CD4-positive, alpha-beta T cell (primary cell): ENCODE measurements around the gene SEC24A. TPM values are rescaled to one million over a fixed set of nuclear protein-coding genes. Genes with fewer than 3 reads are reported as not detected.
"Not testable (repeated sequence)": the region's sequence is repeated elsewhere in the genome, so short reads cannot be mapped to it uniquely, and the experiment has no call there.

ENCODE experiments used
- ATAC-seq: fragments of 200-7000 bp; cut with Tn5 transposase; one replicate; pipeline ENCODE4 v1.10.0; 2022; ENCODE audit warnings: mild to moderate bottlenecking; ENCODE audit not compliant: poor library complexity
- CTCF ChIA-PET: fragments of 350-600 bp; sonication (Branson Sonifier 250); formaldehyde crosslinking; loops from one replicate; lab custom pipeline; 2021; ENCODE audit warnings: antibody characterized with exemption, inconsistent platforms; lab: Charles Lee
- POLR2A ChIA-PET: fragments of 350-600 bp; sonication (Branson Sonifier 250); formaldehyde crosslinking; loops from one replicate; lab custom pipeline; 2021; ENCODE audit warnings: antibody characterized with exemption, inconsistent platforms; lab: Charles Lee
- DNase-seq, 14 experiments: peaks; one replicate each; pipeline ENCODE4 v3.0.0-alpha.2; 2013 to 2020; ENCODE audit warnings: mixed read lengths in 2 of 14
- H3K27ac ChIP-seq, 2 donors: one replicate each; pipeline versions ENCODE4 v1.5.1 to v1.7.0; 2013; ENCODE audit warnings: low read length in 2 of 2, low read depth in 1 of 2, mild to moderate bottlenecking in 1 of 2
- H3K27me3 ChIP-seq, 2 experiments: 1 replicate in 1 of 2; 2 replicates in 1 of 2; pipeline versions ENCODE4 v1.6.1 to v1.7.0; 2013; ENCODE audit warnings: low read length in 2 of 2, control low read depth in 1 of 2, mild to moderate bottlenecking in 1 of 2, moderate library complexity in 1 of 2; ENCODE audit not compliant: insufficient read depth in 2 of 2, control insufficient read depth in 1 of 2
- H3K36me3 ChIP-seq: one replicate; pipeline ENCODE4 v1.6.1; 2013; ENCODE audit warnings: low read length, control low read depth; ENCODE audit not compliant: insufficient read depth
- H3K4me1 ChIP-seq: one replicate; pipeline ENCODE4 v1.6.1; 2013; ENCODE audit warnings: low read length, control low read depth; ENCODE audit not compliant: insufficient read depth
- H3K4me3 ChIP-seq: one replicate; pipeline ENCODE4 v1.5.1; 2013; ENCODE audit warnings: mild to moderate bottlenecking, low read length, moderate library complexity
- H3K9me3 ChIP-seq, 2 experiments: 1 replicate in 1 of 2; 2 replicates in 1 of 2; pipeline versions ENCODE4 v1.6.1 to v1.7.0; 2013; ENCODE audit warnings: low read length in 2 of 2, mild to moderate bottlenecking in 2 of 2, control low read depth in 1 of 2, moderate library complexity in 1 of 2; ENCODE audit not compliant: control insufficient read depth in 1 of 2, insufficient read depth in 1 of 2
- H3K27ac Mint-ChIP-seq: one replicate; pipeline ENCODE4 v1.8.0; 2020; ENCODE audit warnings: mixed read lengths
- H3K27me3 Mint-ChIP-seq: one replicate; pipeline ENCODE4 v1.8.0; 2021; ENCODE audit warnings: mixed read lengths
- H3K36me3 Mint-ChIP-seq: one replicate; pipeline ENCODE4 v1.8.0; 2021; ENCODE audit warnings: low read depth, mixed read lengths
- H3K4me1 Mint-ChIP-seq: one replicate; pipeline ENCODE4 v1.8.0; 2021; ENCODE audit warnings: low read depth, mixed read lengths
- H3K4me3 Mint-ChIP-seq: one replicate; pipeline ENCODE4 v1.8.0; 2020; ENCODE audit warnings: mild to moderate bottlenecking, mixed read lengths
- H3K9me3 Mint-ChIP-seq: one replicate; pipeline ENCODE4 v1.8.0; 2020; ENCODE audit warnings: mixed read lengths
- intact Hi-C, 2 experiments: fragments of 100-400 bp; cut with DNase I in 1 of 2; cut with micrococcal nuclease in 1 of 2; formaldehyde crosslinking; loops; one replicate each; pipeline versions ENCODE4 v1.15.1 to v1.9.0; 2023 to 2025; cut with DNase I, micrococcal nuclease
- polyA plus RNA-seq, 2 donors: library from polyadenylated mRNA; unstranded; fragments of 120-200 nt; gene quantifications; one replicate each; pipeline ENCODE4 v1.2.1, GENCODE V29; 2013
- total RNA-seq, 174 experiments: library from RNA in 2 of 174; stranded (reverse) in 2 of 174; gene quantifications; one replicate each; pipeline ENCODE4 v1.2.3 and lab custom pipeline; 2021 to 2026
- TF ChIP-seq, protein P1 (sequence below): fragments of 200-600 bp; IDR thresholded peaks from one replicate; pipeline ENCODE4 v1.8.0; 2022; ENCODE audit warnings: antibody characterized with exemption, mild to moderate bottlenecking

The SEC24A gene
- total RNA-seq (10 to 100 TPM; 11.7 to 12.3 TPM), total RNA-seq (lab: John Stamatoyannopoulos, UW) (26.3 to 177 (median 59.1) reads per million in 172 experiments)
- polyA plus RNA-seq (2013, experiment 1 of 2) = 10.8 TPM
- 14.4 TPM for polyA plus RNA-seq (2013, experiment 2 of 2)

DNA sequence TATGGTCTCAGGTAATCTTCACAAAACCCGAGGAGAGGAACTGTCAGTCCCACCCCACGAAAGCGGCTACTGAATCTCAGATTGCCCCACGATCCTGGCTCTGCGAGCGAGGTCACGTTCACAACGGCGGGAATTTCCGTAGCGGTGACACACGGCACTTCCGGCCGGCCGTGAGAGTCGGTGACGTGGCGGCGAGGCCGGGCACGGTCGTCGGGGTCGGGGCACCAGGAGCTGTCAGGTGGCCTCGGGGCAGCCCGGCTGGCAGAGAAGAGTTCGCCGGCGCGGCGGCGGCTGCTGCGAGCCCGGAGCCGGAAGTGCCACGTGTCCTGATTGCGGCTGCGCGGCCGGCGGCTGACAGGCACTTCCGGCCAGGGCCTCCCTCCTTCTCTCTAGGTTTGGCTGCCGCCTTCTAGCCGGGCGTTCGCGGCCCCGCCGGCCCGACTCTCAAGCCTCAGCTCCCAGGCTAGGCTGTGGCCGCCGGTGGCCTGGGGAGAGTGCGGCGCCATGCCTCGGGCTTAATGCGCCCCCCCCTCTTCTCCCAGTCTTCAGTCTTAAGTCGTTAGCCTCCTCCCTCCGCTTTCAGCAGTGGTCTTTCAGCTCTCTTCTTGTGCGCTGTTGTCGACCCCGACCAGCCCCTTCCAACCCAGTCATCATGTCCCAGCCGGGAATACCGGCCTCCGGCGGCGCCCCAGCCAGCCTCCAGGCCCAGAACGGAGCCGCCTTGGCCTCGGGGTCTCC is at the start of gene SEC24A:
Gene SEC24A (plus strand): TSS at position 361 of the 738 bp plus-strand sequence. CDS start 292 bp downstream, at position 653.
- CTCF ChIA-PET = interaction anchor here (0.9 to 1.6 kb wide), 2 partner anchors 62 to 91 kb away, joined by 3 to 5 read pairs; no protein-coding TSS in a partner anchor
- peak within 1 kb of the TSS; percentile 99 for H3K4me3 Mint-ChIP-seq
- ATAC-seq = peak; percentile 78
- Histone ChIP-seq H3K4me3 (peak within 1 kb of the TSS; percentile 80), H3K27me3 (no peaks in the 10 kb centered on the region), H3K36me3 (no peaks in the 10 kb centered on the region), H3K4me1 (peaks cover 27% of the 10 kb centered on the region), H3K27ac (peak within 1 kb of the TSS; percentile 93 to 98), H3K9me3 (no peaks in the 10 kb centered on the region)
- POLR2A ChIA-PET = interaction anchor here (1.0 to 1.8 kb wide), 10 partner anchors 12 to 197 kb away, joined by 4 to 13 read pairs (median 5); partner anchors contain the start of genes C5orf24, CAMLG, JADE2 and SAR1B
- H3K36me3 Mint-ChIP-seq = peaks cover 23% of the 10 kb centered on the region
- TF ChIP-seq, protein P1, sequence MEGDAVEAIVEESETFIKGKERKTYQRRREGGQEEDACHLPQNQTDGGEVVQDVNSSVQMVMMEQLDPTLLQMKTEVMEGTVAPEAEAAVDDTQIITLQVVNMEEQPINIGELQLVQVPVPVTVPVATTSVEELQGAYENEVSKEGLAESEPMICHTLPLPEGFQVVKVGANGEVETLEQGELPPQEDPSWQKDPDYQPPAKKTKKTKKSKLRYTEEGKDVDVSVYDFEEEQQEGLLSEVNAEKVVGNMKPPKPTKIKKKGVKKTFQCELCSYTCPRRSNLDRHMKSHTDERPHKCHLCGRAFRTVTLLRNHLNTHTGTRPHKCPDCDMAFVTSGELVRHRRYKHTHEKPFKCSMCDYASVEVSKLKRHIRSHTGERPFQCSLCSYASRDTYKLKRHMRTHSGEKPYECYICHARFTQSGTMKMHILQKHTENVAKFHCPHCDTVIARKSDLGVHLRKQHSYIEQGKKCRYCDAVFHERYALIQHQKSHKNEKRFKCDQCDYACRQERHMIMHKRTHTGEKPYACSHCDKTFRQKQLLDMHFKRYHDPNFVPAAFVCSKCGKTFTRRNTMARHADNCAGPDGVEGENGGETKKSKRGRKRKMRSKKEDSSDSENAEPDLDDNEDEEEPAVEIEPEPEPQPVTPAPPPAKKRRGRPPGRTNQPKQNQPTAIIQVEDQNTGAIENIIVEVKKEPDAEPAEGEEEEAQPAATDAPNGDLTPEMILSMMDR = no peak
- peak; percentile 74 to 98 (median 82) for DNase-seq
- H3K9me3 Mint-ChIP-seq = no peaks in the 10 kb centered on the region
- intact Hi-C loops = loop anchor here (1.0 to 10.0 kb wide), 8 partner anchors 16 to 1594 kb away; partner anchors contain the start of genes SAR1B (in 2 of the 2), C5orf24 (in 1 of the 2), CAMLG (in 1 of the 2) and DDX46 (in 1 of the 2)
- H3K27me3 Mint-ChIP-seq = no peaks in the 10 kb centered on the region
- H3K4me1 Mint-ChIP-seq = peaks cover 31% of the 10 kb centered on the region
- peak within 1 kb of the TSS; percentile 95 for H3K27ac Mint-ChIP-seq

DNA sequence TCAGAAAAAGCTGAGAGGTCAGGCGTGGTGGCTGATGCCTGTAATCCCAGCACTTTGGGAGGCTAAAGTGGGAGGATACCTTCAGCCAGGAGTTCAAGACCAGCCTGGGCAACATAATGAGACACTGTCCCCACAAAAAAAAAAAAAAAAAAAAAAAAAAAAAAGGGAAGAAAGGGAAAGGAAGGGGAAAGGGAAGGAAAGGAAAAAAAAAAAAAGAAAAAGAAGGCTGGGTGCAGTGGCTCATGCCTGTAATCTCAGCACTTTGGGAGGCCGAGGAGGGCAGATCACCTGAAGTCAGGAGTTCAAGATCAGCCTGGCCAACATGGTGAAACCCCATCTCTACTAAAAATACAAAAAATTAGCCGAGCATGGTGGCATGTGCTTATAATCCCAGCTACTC is 48.8 kb upstream of the SEC24A start:
- DNase-seq, H3K27ac Mint-ChIP-seq, H3K4me3 ChIP-seq, H3K27me3 Mint-ChIP-seq, H3K27me3 ChIP-seq, H3K4me1 ChIP-seq, H3K27ac ChIP-seq, POLR2A ChIA-PET, H3K9me3 ChIP-seq, intact Hi-C loops, ATAC-seq, H3K4me1 Mint-ChIP-seq, H3K4me3 Mint-ChIP-seq, H3K9me3 Mint-ChIP-seq: not testable (repeated sequence)
- CTCF ChIA-PET = interaction anchor here (0.6 to 1.2 kb wide), 2 partner anchors 12 to 133 kb away, joined by 3 read pairs; no protein-coding TSS in a partner anchor
- peaks cover 23% of the 10 kb centered on the region for H3K36me3 Mint-ChIP-seq
- H3K36me3 ChIP-seq = peaks cover 15% of the 10 kb centered on the region

DNA sequence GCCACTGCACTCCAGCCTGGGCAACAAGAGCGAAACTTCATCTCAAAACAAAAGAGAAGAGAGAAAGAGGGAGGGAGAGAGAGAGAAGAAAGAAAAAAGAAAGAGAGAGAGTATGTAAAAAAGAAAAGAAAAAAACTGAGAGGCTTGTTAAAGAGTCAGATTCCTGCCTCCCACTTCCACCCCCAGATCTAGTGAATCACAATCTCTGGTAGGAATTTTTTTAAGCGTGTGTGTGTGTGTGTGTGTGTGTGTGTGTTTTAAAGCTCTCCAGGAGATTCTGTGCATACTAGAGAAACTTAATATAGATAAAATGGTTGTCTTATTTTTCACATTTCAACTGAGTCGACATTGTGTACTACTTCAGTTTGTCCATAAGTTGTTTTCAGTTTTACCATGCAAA is 48.0 kb upstream of the SEC24A start:
- CTCF ChIA-PET = no interaction called here
- H3K9me3 ChIP-seq = no peaks in the 10 kb centered on the region
- no peak overlapping the region for H3K4me3 ChIP-seq
- Mint-ChIP-seq H3K4me3 (no peak overlapping the region), H3K27ac (no peak overlapping the region), H3K9me3 (no peaks in the 10 kb centered on the region), H3K4me1 (no peaks in the 10 kb centered on the region), H3K27me3 (no peaks in the 10 kb centered on the region), H3K36me3 (peaks cover 31% of the 10 kb centered on the region)
- peaks cover 22% of the 10 kb centered on the region for H3K36me3 ChIP-seq
- intact Hi-C loops = no loop called here
- TF ChIP-seq, protein P1 = no peak
- no peak overlapping the region for H3K27ac ChIP-seq
- no peaks in the 10 kb centered on the region for H3K4me1 ChIP-seq
- POLR2A ChIA-PET = no interaction called here
- DNase-seq (no peak), ATAC-seq (no peak)
- no peaks in the 10 kb centered on the region for H3K27me3 ChIP-seq
